NT2/D1 (cell line): ENCODE data around the gene DICER1.

Source experiments
- SUZ12 ChIP-seq: IDR thresholded peaks from 2 replicates; pipeline ENCODE4 v1.6.1; 2011; ENCODE audit not compliant: insufficient read length, insufficient read depth; ENCODE audit errors: extremely low read depth
- YY1 ChIP-seq: IDR thresholded peaks from 2 replicates; pipeline ENCODE4 v1.6.1; 2011; ENCODE audit not compliant: insufficient read length, insufficient read depth
- ZNF274 ChIP-seq: IDR thresholded peaks from 2 replicates; pipeline ENCODE4 v1.6.1; 2011; ENCODE audit warnings: mild to moderate bottlenecking, low read depth, low read length

GRCh38 chr14:95057851-95058250 is 99.5 kb downstream of the DICER1 start:
- TF ChIP-seq ZNF274: no peak
- TF ChIP-seq SUZ12: no peak
- no peak for TF ChIP-seq YY1
